Natural killer cell treated with Interleukin-12 subunit alpha and Interleukin-12 subunit beta and Interleukin-15 and Interleukin-18, amount 100 ng/mL, for 72 hours (primary cell): ENCODE measurements around the gene ADH6. TPM values are rescaled to one million over a fixed set of nuclear protein-coding genes. Genes with fewer than 3 reads are reported as not detected.
"Not testable (repeated sequence)": the region's sequence is repeated elsewhere in the genome, so short reads cannot be mapped to it uniquely, and the experiment has no call there.

Source experiments
- ATAC-seq, 2 donors: fragments of 150-1000 bp; cut with Tn5 transposase in 1 of 2; sonication (Bioruptor Pico), chemical (Tn5 transposase) in 1 of 2; 2 replicates each; pipeline ENCODE4 v1.10.0; 2021
- DNase-seq: peaks from one replicate; pipeline ENCODE4 v3.0.0; 2022; ENCODE audit warnings: low spot score
- H3K27ac Mint-ChIP-seq, 2 donors: 1 replicate in 1 of 2; 2 replicates in 1 of 2; pipeline ENCODE4 v1.8.0; 2022; ENCODE audit warnings: mixed read lengths in 2 of 2, mild to moderate bottlenecking in 1 of 2, moderate library complexity in 1 of 2
- H3K27me3 Mint-ChIP-seq, 2 donors: 1 replicate in 1 of 2; 2 replicates in 1 of 2; pipeline ENCODE4 v1.8.0; 2022; ENCODE audit warnings: mixed read lengths in 2 of 2
- H3K36me3 Mint-ChIP-seq: one replicate; pipeline ENCODE4 v1.8.0; 2022; ENCODE audit warnings: mixed read lengths
- H3K4me1 Mint-ChIP-seq, 2 donors: 1 replicate in 1 of 2; 2 replicates in 1 of 2; pipeline ENCODE4 v1.8.0; 2022; ENCODE audit warnings: low read depth in 2 of 2, mixed read lengths in 2 of 2, mild to moderate bottlenecking in 1 of 2
- H3K4me3 Mint-ChIP-seq: one replicate; pipeline ENCODE4 v1.8.0; 2022; ENCODE audit warnings: mixed read lengths
- H3K9me3 Mint-ChIP-seq: 2 replicates; pipeline ENCODE4 v1.8.0; 2022; ENCODE audit warnings: mixed read lengths
- total RNA-seq, 2 donors: library from RNA; stranded (reverse); gene quantifications; one replicate each; pipeline ENCODE4 v1.2.3, GENCODE V29; 2022

The ADH6 gene
- total RNA-seq, 2 donors from 2014 or later = not detected

DNA sequence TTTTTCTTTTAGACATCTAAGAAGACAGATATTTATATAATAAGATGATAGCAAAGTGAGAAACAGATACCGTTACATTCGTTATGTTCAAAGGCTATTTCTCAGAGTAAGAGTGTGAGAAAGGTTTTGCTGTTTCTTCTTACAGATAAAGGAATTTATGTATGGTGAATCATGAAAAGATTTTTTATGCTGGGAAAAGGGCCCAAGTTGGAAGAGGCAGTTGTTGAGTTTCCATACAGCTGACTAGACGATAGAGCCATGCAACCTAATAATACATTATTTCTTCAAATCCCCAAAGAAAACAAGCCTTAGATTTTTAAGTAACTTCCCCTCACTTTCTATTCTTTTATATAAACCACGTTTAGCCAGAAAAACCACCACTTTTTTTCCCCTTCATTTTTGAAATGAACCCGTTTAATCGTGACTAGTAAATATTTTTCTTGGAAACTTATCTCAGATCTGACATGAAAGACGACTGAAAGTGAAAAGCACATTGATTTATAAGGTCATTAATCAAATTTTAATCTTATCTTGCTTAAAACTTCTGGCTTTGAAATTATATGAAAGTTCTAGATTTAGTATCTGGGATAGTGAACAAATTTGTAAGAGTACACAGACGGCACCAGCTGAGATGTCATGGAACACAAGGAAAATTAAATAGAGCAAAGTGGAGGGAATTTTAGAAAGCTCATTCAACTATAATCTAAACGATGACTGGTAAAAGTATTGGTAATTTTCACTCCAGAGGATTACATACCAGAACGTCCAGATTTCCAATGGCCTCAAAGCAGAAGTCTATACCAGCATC lies 10.9 kb downstream of the ADH6 start:
- H3K36me3 Mint-ChIP-seq = no peaks in the 10 kb centered on the region
- H3K4me1 Mint-ChIP-seq = no peaks in the 10 kb centered on the region
- no peak overlapping the region for H3K4me3 Mint-ChIP-seq
- DNase-seq (no peak), ATAC-seq (no peak)
- peaks cover 2% of the 10 kb centered on the region for H3K9me3 Mint-ChIP-seq
- H3K27ac Mint-ChIP-seq = no peak overlapping the region
- no peaks in the 10 kb centered on the region for H3K27me3 Mint-ChIP-seq

GRCh38 chr4:99207069-99207743 lies 11.8 kb downstream of the ADH6 start:
- H3K4me1 Mint-ChIP-seq = no peaks in the 10 kb centered on the region
- no peak overlapping the region for H3K27ac Mint-ChIP-seq
- H3K9me3 Mint-ChIP-seq = peaks cover 2% of the 10 kb centered on the region
- no peaks in the 10 kb centered on the region for H3K36me3 Mint-ChIP-seq
- no peaks in the 10 kb centered on the region for H3K27me3 Mint-ChIP-seq
- no peak overlapping the region for H3K4me3 Mint-ChIP-seq
- no peak for ATAC-seq
- DNase-seq = no peak

GRCh38 chr4:99205153-99205979 lies 13.7 kb downstream of the ADH6 start:
- DNase-seq = no peak
- no peak for ATAC-seq

GRCh38 chr4:99202536-99202935 lies 16.5 kb downstream of the ADH6 start:
- H3K4me3 Mint-ChIP-seq = no peak overlapping the region
- DNase-seq (no peak), ATAC-seq (no peak)
- H3K27ac Mint-ChIP-seq = no peak overlapping the region
- H3K9me3 Mint-ChIP-seq = no peaks in the 10 kb centered on the region
- H3K4me1 Mint-ChIP-seq = no peaks in the 10 kb centered on the region
- peaks cover 0 to 5% of the 10 kb centered on the region in 2 donors for H3K27me3 Mint-ChIP-seq
- H3K36me3 Mint-ChIP-seq = no peaks in the 10 kb centered on the region

More at GRCh38 chr4:99205153-99205979, 13.7 kb downstream of the ADH6 start:
- Mint-ChIP-seq H3K4me3 (no peak overlapping the region), H3K4me1 (no peaks in the 10 kb centered on the region), H3K27me3 (peaks cover 0 to 5% of the 10 kb centered on the region in 2 donors), H3K27ac (no peak overlapping the region), H3K36me3 (no peaks in the 10 kb centered on the region), H3K9me3 (no peaks in the 10 kb centered on the region)

- no peak for DNase-seq
- no peak overlapping the region for H3K4me3 Mint-ChIP-seq
- no peak for ATAC-seq
- peaks cover 0 to 5% of the 10 kb centered on the region in 2 donors for H3K27me3 Mint-ChIP-seq
- no peaks in the 10 kb centered on the region for H3K9me3 Mint-ChIP-seq
- H3K4me1 Mint-ChIP-seq = no peaks in the 10 kb centered on the region
- H3K27ac Mint-ChIP-seq = no peak overlapping the region
- no peaks in the 10 kb centered on the region for H3K36me3 Mint-ChIP-seq
Observed at GRCh38 chr4:99202094-99202493, 17.0 kb downstream of the ADH6 start.

GRCh38 chr4:99201690-99202089 lies 17.4 kb downstream of the ADH6 start:
- no peaks in the 10 kb centered on the region for H3K9me3 Mint-ChIP-seq
- ATAC-seq = no peak

GRCh38 chr4:99200138-99200537 lies 18.9 kb downstream of the ADH6 start:
- no peaks in the 10 kb centered on the region for H3K36me3 Mint-ChIP-seq
- no peaks in the 10 kb centered on the region for H3K4me1 Mint-ChIP-seq
- no peak for DNase-seq
- H3K27ac Mint-ChIP-seq = no peak overlapping the region
- peaks cover 0 to 5% of the 10 kb centered on the region in 2 donors for H3K27me3 Mint-ChIP-seq
- ATAC-seq = no peak
- H3K4me3 Mint-ChIP-seq = no peak overlapping the region
- no peaks in the 10 kb centered on the region for H3K9me3 Mint-ChIP-seq

More at GRCh38 chr4:99201690-99202089, 17.4 kb downstream of the ADH6 start:
- Mint-ChIP-seq H3K27ac (no peak overlapping the region), H3K4me3 (no peak overlapping the region), H3K36me3 (no peaks in the 10 kb centered on the region), H3K27me3 (peaks cover 0 to 5% of the 10 kb centered on the region in 2 donors), H3K4me1 (no peaks in the 10 kb centered on the region)
- no peak for DNase-seq

DNA sequence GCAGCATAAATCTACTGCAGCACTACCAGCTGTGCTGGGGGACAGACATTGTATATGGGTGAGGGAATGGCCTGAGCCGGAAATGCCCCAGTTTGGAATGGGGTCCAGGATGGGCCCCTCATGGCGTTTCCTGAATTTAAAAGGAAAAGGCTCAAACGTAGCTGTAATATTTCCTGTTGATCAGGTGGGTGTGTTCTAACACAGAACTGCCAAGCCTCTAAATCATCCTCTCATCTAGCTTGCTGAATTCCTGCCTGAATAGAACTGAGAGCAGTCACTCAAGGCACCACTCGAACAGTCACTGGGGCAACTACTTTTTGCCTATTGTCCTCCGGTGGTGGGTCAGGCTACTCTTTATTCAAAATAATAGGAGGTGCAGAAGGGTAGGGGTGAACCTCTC lies 28.7 kb downstream of the ADH6 start:
- no peaks in the 10 kb centered on the region for H3K4me1 Mint-ChIP-seq

DNA sequence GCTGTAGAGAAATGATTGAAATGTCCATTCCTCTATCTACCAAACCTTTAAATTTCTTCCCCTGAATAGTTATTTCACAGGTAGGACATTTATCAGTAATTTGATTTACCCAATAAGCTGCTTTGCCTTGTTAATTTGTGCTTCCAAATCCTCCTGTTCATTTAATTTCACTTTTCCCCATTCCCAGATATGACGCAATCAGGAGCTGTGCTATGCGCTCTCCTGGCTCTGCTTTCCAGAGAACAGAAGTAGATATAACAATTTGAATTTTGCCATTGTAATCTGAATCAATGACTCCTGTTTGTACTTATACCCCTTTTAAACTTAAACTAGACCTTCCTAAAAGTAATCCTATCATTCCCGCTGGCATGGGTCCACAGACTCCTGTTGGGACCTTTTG lies 29.1 kb downstream of the ADH6 start:
- not testable (repeated sequence) for H3K27ac Mint-ChIP-seq, H3K36me3 Mint-ChIP-seq, ATAC-seq, H3K27me3 Mint-ChIP-seq, H3K4me1 Mint-ChIP-seq, H3K4me3 Mint-ChIP-seq, DNase-seq
- H3K9me3 Mint-ChIP-seq = peaks cover 14% of the 10 kb centered on the region

More for the DNA sequence above, 28.7 kb downstream of the ADH6 start:
- Mint-ChIP-seq H3K27me3 (peaks cover 0 to 2% of the 10 kb centered on the region in 2 donors), H3K27ac (no peak overlapping the region), H3K36me3 (peaks cover 2% of the 10 kb centered on the region), H3K9me3 (peaks cover 11% of the 10 kb centered on the region), H3K4me3 (no peak overlapping the region)
- ATAC-seq = no peak
- DNase-seq = no peak

GRCh38 chr4:99186029-99186428 lies 33.0 kb downstream of the ADH6 start:
- no peak overlapping the region for H3K4me3 Mint-ChIP-seq

GRCh38 chr4:99185581-99185980 lies 33.5 kb downstream of the ADH6 start:
- Mint-ChIP-seq H3K4me1 (no peaks in the 10 kb centered on the region), H3K27ac (no peak overlapping the region), H3K4me3 (no peak overlapping the region), H3K27me3 (peaks cover 0 to 7% of the 10 kb centered on the region in 2 donors), H3K9me3 (peaks cover 8% of the 10 kb centered on the region), H3K36me3 (peaks cover 11% of the 10 kb centered on the region)
- DNase-seq (no peak), ATAC-seq (no peak)

More at GRCh38 chr4:99186029-99186428, 33.0 kb downstream of the ADH6 start:
- no peaks in the 10 kb centered on the region for H3K4me1 Mint-ChIP-seq
- DNase-seq (no peak), ATAC-seq (no peak)
- H3K36me3 Mint-ChIP-seq = peaks cover 11% of the 10 kb centered on the region
- H3K27ac Mint-ChIP-seq = no peak overlapping the region
- peaks cover 0 to 7% of the 10 kb centered on the region in 2 donors for H3K27me3 Mint-ChIP-seq
- H3K9me3 Mint-ChIP-seq = peaks cover 11% of the 10 kb centered on the region

DNA sequence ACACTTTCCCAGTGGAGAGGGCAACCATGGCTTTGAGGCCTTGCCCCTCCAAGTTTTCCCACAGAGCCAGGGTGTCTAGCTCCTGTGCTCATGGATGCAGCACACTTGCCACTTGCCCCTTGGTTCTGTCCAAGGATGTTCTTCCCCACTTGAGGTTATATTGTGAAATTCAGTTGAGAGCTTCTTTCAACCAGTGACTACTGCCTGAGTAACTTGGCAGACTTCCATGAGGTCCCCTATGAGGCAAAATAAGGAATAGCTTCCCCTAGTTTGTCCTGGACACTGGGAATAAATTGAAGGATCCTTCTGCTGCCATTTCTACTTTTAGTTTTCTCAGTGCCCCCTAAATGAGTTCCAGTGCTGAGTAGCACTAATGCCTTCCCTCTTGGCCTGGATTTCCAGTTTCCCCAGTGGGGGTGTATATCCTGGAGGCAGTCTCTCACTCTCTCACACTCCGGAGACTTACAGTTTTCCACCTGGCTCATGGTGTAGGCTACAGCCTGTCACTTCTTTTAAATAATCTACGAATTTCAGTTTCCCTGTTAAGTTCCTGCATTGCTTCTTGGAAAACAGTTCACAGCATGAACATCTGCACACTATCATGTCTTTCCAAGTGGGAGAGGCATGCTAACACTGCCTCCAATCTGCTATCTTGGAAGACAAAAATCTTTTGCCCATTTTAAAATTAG lies 38.5 kb downstream of the ADH6 start:
- no peak for DNase-seq
- H3K36me3 Mint-ChIP-seq = peaks cover 12% of the 10 kb centered on the region
- no peak overlapping the region for H3K4me3 Mint-ChIP-seq
- H3K9me3 Mint-ChIP-seq = peaks cover 9% of the 10 kb centered on the region
- H3K27ac Mint-ChIP-seq = no peak overlapping the region
- no peak for ATAC-seq
- H3K4me1 Mint-ChIP-seq = no peaks in the 10 kb centered on the region
- H3K27me3 Mint-ChIP-seq = peaks cover 0 to 7% of the 10 kb centered on the region in 2 donors

GRCh38 chr4:99179626-99180025 lies 39.4 kb downstream of the ADH6 start:
- H3K9me3 Mint-ChIP-seq = peaks cover 10% of the 10 kb centered on the region
- no peaks in the 10 kb centered on the region for H3K4me1 Mint-ChIP-seq
- ATAC-seq (no peak), DNase-seq (no peak)
- no peak overlapping the region for H3K27ac Mint-ChIP-seq
- H3K4me3 Mint-ChIP-seq = no peak overlapping the region
- peaks cover 10% of the 10 kb centered on the region for H3K36me3 Mint-ChIP-seq
- no peaks in the 10 kb centered on the region for H3K27me3 Mint-ChIP-seq
